NT2/D1 (cell line): ENCODE results near the gene EIF2S1.
A peak's percentile ranks its signal among the peaks of the same experiment; 100 is the strongest.

ENCODE experiments used
- DNase-seq: peaks from one replicate; pipeline ENCODE4 v3.0.0-alpha.2; 2011; ENCODE audit warnings: low read depth, low spot score
- H3K27me3 ChIP-seq: 2 replicates; pipeline ENCODE4 v1.6.0; 2011; ENCODE audit warnings: mild to moderate bottlenecking; ENCODE audit not compliant: insufficient read length, insufficient read depth
- H3K36me3 ChIP-seq: 2 replicates; pipeline ENCODE4 v1.6.1; 2011; ENCODE audit warnings: mild to moderate bottlenecking, low read length, mixed read lengths; ENCODE audit not compliant: insufficient read depth, insufficient read length
- H3K4me1 ChIP-seq: 2 replicates; pipeline ENCODE4 v1.5.1; 2011; ENCODE audit not compliant: insufficient read depth, insufficient read length
- H3K4me3 ChIP-seq: 2 replicates; pipeline ENCODE4 v1.5.1; 2011; ENCODE audit warnings: low read depth; ENCODE audit not compliant: insufficient read length
- H3K9ac ChIP-seq: 2 replicates; pipeline ENCODE4 v1.6.0; 2011; ENCODE audit warnings: low read depth; ENCODE audit not compliant: insufficient read length
- H3K9me3 ChIP-seq: 2 replicates; pipeline ENCODE4 v1.5.1; 2011; ENCODE audit warnings: mild to moderate bottlenecking, low read length; ENCODE audit not compliant: insufficient read depth
- SUZ12 ChIP-seq: IDR thresholded peaks from 2 replicates; pipeline ENCODE4 v1.6.1; 2011; ENCODE audit not compliant: insufficient read length, insufficient read depth; ENCODE audit errors: extremely low read depth
- YY1 ChIP-seq: IDR thresholded peaks from 2 replicates; pipeline ENCODE4 v1.6.1; 2011; ENCODE audit not compliant: insufficient read length, insufficient read depth
- ZNF274 ChIP-seq: IDR thresholded peaks from 2 replicates; pipeline ENCODE4 v1.6.1; 2011; ENCODE audit warnings: mild to moderate bottlenecking, low read depth, low read length

EIF2S1 gene

GRCh38 chr14:67389811-67390534, 29.8 kb downstream of the EIF2S1 start:
- H3K27me3 ChIP-seq: no peaks in the 10 kb centered on the region
- peaks cover 14% of the 10 kb centered on the region for H3K36me3 ChIP-seq
- no peak overlapping the region for H3K9ac ChIP-seq
- no peaks in the 10 kb centered on the region for H3K9me3 ChIP-seq
- DNase-seq: no peak
- TF ChIP-seq ZNF274 (no peak), YY1 (no peak), SUZ12 (no peak)
- peaks cover 3% of the 10 kb centered on the region for H3K4me1 ChIP-seq
- no peak overlapping the region for H3K4me3 ChIP-seq

GRCh38 chr14:67391268-67391667, 31.1 kb downstream of the EIF2S1 start:
- peaks cover 3% of the 10 kb centered on the region for H3K4me1 ChIP-seq
- no peaks in the 10 kb centered on the region for H3K27me3 ChIP-seq
- no peak overlapping the region for H3K4me3 ChIP-seq
- no peak for DNase-seq
- no peaks in the 10 kb centered on the region for H3K9me3 ChIP-seq
- H3K36me3 ChIP-seq: peaks cover 4% of the 10 kb centered on the region
- TF ChIP-seq YY1 (no peak), ZNF274 (no peak), SUZ12 (no peak)
- no peak overlapping the region for H3K9ac ChIP-seq

- no peak for DNase-seq
- Histone ChIP-seq H3K4me3 (no peak overlapping the region), H3K9me3 (no peaks in the 10 kb centered on the region), H3K4me1 (peaks cover 3% of the 10 kb centered on the region), H3K27me3 (no peaks in the 10 kb centered on the region), H3K9ac (no peak overlapping the region), H3K36me3 (no peaks in the 10 kb centered on the region)
- TF ChIP-seq ZNF274: no peak
- no peak for TF ChIP-seq SUZ12
- no peak for TF ChIP-seq YY1
Measured at GRCh38 chr14:67392123-67392522, 32.0 kb downstream of the EIF2S1 start.

GRCh38 chr14:67392800-67393199, 32.7 kb downstream of the EIF2S1 start:
- Histone ChIP-seq H3K4me1 (peaks cover 3% of the 10 kb centered on the region), H3K27me3 (no peaks in the 10 kb centered on the region), H3K36me3 (no peaks in the 10 kb centered on the region), H3K9me3 (no peaks in the 10 kb centered on the region), H3K4me3 (no peak overlapping the region), H3K9ac (no peak overlapping the region)
- no peak for DNase-seq
- no peak for TF ChIP-seq SUZ12
- TF ChIP-seq ZNF274: no peak
- TF ChIP-seq YY1: no peak

GRCh38 chr14:67393689-67394088, 33.6 kb downstream of the EIF2S1 start:
- TF ChIP-seq ZNF274 (no peak), YY1 (no peak), SUZ12 (no peak)

GRCh38 chr14:67395086-67395875, 35.2 kb downstream of the EIF2S1 start:
- Histone ChIP-seq H3K9ac (peak overlapping the region; percentile 21), H3K27me3 (no peaks in the 10 kb centered on the region), H3K4me3 (no peak overlapping the region), H3K4me1 (peaks cover 3% of the 10 kb centered on the region), H3K36me3 (no peaks in the 10 kb centered on the region), H3K9me3 (no peaks in the 10 kb centered on the region)
- no peak for DNase-seq
- no peak for TF ChIP-seq SUZ12
- TF ChIP-seq YY1: no peak
- no peak for TF ChIP-seq ZNF274

More at GRCh38 chr14:67393689-67394088, 33.6 kb downstream of the EIF2S1 start:
- no peak for DNase-seq
- no peak overlapping the region for H3K4me3 ChIP-seq
- H3K27me3 ChIP-seq: no peaks in the 10 kb centered on the region
- H3K9ac ChIP-seq: no peak overlapping the region
- H3K9me3 ChIP-seq: no peaks in the 10 kb centered on the region
- H3K36me3 ChIP-seq: no peaks in the 10 kb centered on the region
- H3K4me1 ChIP-seq: peaks cover 3% of the 10 kb centered on the region

GRCh38 chr14:67395876-67396189, 35.7 kb downstream of the EIF2S1 start:
- H3K4me1 ChIP-seq: peaks cover 3% of the 10 kb centered on the region
- no peaks in the 10 kb centered on the region for H3K36me3 ChIP-seq
- H3K27me3 ChIP-seq: no peaks in the 10 kb centered on the region
- no peak overlapping the region for H3K4me3 ChIP-seq
- H3K9ac ChIP-seq: no peak overlapping the region
- H3K9me3 ChIP-seq: no peaks in the 10 kb centered on the region
- TF ChIP-seq SUZ12: no peak
- TF ChIP-seq YY1: no peak
- no peak for TF ChIP-seq ZNF274
- DNase-seq: no peak
